SU-DHL-6 (cell line): ENCODE results near the gene ACKR3.

Experiments used
- H2AFZ ChIP-seq: fragments of 200-600 bp; sonication (generic); 2 replicates; pipeline ENCODE4 v1.6.1; 2014; ENCODE audit warnings: low read depth, mild to moderate bottlenecking, moderate library complexity, mixed read lengths, antibody characterized with exemption, low read length; ENCODE audit not compliant: severe bottlenecking
- H3F3A ChIP-seq: fragments of 200-600 bp; shearing (Covaris generic); 2 replicates; pipeline ENCODE4 v1.6.0; 2016; ENCODE audit warnings: antibody characterized with exemption, mild to moderate bottlenecking; ENCODE audit not compliant: insufficient read depth
- H3K27ac ChIP-seq: fragments of 200-600 bp; sonication (generic); 2 replicates; pipeline ENCODE4 v1.5.1; 2016; ENCODE audit warnings: low read depth, mild to moderate bottlenecking, low read length, moderate library complexity, mixed read lengths
- H3K27me3 ChIP-seq: fragments of 200-600 bp; sonication (generic), shearing (Covaris generic); 2 replicates; pipeline ENCODE4 v1.6.0; 2014; ENCODE audit warnings: mild to moderate bottlenecking, low read length
- H3K36me3 ChIP-seq: fragments of 200-600 bp; sonication (generic); 2 replicates; pipeline ENCODE4 v1.6.1; 2014; ENCODE audit warnings: mild to moderate bottlenecking, low read length, mixed read lengths
- H3K4me2 ChIP-seq: fragments of 300-600, 200-600 bp; shearing (Covaris generic), sonication (generic); 2 replicates; pipeline ENCODE4 v1.6.0; 2014; ENCODE audit warnings: low read length, low read depth, mild to moderate bottlenecking; ENCODE audit not compliant: poor library complexity, severe bottlenecking
- H3K4me3 ChIP-seq: fragments of 200-600 bp; sonication (generic); 2 replicates; pipeline ENCODE4 v1.5.1; 2014; ENCODE audit warnings: antibody characterized with exemption, low read length, mild to moderate bottlenecking, mixed read lengths; ENCODE audit not compliant: insufficient read depth, poor library complexity, severe bottlenecking
- H3K79me2 ChIP-seq: fragments of 200-600 bp; sonication (generic); 2 replicates; pipeline ENCODE4 v1.6.1; 2014; ENCODE audit warnings: mild to moderate bottlenecking, low read length, moderate library complexity; ENCODE audit not compliant: insufficient read depth
- H3K9ac ChIP-seq: fragments of 200-600 bp; sonication (generic); 2 replicates; pipeline ENCODE4 v1.7.0; 2014; ENCODE audit warnings: mild to moderate bottlenecking, low read length
- H3K9me2 ChIP-seq: fragments of 200-600 bp; sonication (generic); replicated peaks from 2 replicates; pipeline ENCODE4 v1.6.1; 2014; ENCODE audit warnings: low read length; ENCODE audit not compliant: insufficient read depth
- H3K9me3 ChIP-seq: fragments of 200-600 bp; sonication (generic); 2 replicates; pipeline ENCODE4 v1.6.1; 2014; ENCODE audit warnings: low read length, mixed read lengths; ENCODE audit not compliant: insufficient read depth
- H4K20me1 ChIP-seq: fragments of 200-600 bp; sonication (generic); 2 replicates; pipeline ENCODE4 v1.6.1; 2014; ENCODE audit warnings: low read depth, mild to moderate bottlenecking, antibody characterized with exemption, low read length, moderate library complexity, mixed read lengths
- CTCF ChIP-seq: fragments of 200-600 bp; sonication (generic); IDR thresholded peaks from one replicate; pipeline ENCODE4 v1.5.1; 2017; ENCODE audit warnings: antibody characterized with exemption, mild to moderate bottlenecking, low read length, moderate library complexity; ENCODE audit not compliant: insufficient read depth, poor library complexity, severe bottlenecking
- EZH2phosphoT487 ChIP-seq: fragments of 200-600 bp; sonication (generic), shearing (Covaris generic); conservative IDR thresholded peaks from 2 replicates; pipeline ENCODE4 v1.6.1; 2018; ENCODE audit warnings: mild to moderate bottlenecking, antibody characterized with exemption, low read length, moderate library complexity, mixed read lengths

The ACKR3 gene

DNA sequence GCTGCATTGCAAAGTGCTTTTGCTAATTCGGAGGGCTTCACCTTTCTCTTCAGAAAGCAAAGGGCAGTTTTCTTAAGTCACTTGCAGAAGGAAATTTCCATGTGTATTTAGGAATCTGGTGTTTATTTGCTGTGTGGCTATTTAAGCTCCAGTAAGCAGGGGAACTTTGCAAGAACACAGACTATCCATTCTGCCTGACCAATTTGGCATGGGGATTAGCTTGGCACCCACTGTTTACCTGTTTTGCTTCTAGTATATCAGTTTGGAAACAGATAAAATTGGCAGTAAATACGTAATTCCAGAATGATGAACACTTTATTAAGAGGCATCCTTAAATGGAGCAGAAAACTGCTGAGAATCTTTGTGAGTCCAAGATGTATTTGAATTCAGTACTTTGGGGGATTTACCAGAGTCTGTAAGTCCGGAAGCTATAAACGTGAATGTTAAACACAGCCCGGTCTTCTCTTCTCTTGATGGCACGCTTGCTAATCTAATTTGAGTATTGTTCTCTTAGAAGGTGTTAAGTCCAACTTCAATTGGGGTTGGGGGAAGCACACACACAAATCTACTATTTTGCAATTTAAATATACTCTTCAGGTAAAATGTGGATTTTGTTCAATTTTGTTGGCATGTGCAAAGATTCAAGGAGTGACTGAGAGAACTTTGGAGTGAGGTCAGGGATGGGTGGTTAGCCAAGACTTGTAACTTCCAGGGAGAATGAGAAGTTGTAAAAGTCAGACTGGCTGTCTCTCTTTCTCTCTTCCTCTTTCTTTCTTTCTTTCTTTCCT lies 650 bp downstream of the ACKR3 start:
- no peaks in the 10 kb centered on the region for H3K9me3 ChIP-seq
- H3K79me2 ChIP-seq = no peaks in the 10 kb centered on the region
- no peaks in the 10 kb centered on the region for H3K36me3 ChIP-seq
- no peaks in the 10 kb centered on the region for H4K20me1 ChIP-seq
- H2AFZ ChIP-seq = no peak overlapping the region
- H3K4me2 ChIP-seq = no peak overlapping the region
- H3K27ac ChIP-seq = no peak overlapping the region
- H3K9ac ChIP-seq = no peak overlapping the region
- H3K9me2 ChIP-seq = no peaks in the 10 kb centered on the region
- H3K4me3 ChIP-seq = no peak overlapping the region
- no peaks in the 10 kb centered on the region for H3F3A ChIP-seq
- TF ChIP-seq CTCF (no peak), EZH2phosphoT487 (no peak)
- H3K27me3 ChIP-seq = no peaks in the 10 kb centered on the region

DNA sequence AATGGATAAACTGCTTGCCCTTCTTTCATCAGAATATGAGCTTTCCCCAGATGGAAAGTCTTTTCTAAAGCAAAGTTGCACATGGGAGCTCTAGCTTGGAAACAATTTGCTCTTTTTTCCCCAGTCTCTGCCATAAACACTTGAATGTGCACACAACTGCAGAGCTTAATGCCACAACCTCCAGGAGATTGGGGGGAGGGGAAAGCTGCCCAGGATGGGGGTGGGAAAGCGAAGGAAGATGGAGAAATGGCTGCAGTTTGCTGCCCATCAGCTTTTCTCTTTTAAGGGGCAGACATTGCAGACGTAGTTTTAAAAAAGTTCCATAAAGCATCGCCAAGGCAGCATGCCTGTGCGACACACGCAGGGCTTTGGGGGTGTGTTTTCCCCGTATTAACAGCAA lies 1.5 kb downstream of the ACKR3 start:
- H4K20me1 ChIP-seq = no peaks in the 10 kb centered on the region
- H3K9me2 ChIP-seq = no peaks in the 10 kb centered on the region
- no peaks in the 10 kb centered on the region for H3K27me3 ChIP-seq
- no peak overlapping the region for H3K4me2 ChIP-seq
- H2AFZ ChIP-seq = no peak overlapping the region
- H3F3A ChIP-seq = no peaks in the 10 kb centered on the region
- H3K9me3 ChIP-seq = no peaks in the 10 kb centered on the region
- no peak overlapping the region for H3K4me3 ChIP-seq
- no peak overlapping the region for H3K9ac ChIP-seq
- H3K79me2 ChIP-seq = no peaks in the 10 kb centered on the region
- no peak overlapping the region for H3K27ac ChIP-seq
- no peaks in the 10 kb centered on the region for H3K36me3 ChIP-seq
- TF ChIP-seq CTCF = no peak
- TF ChIP-seq EZH2phosphoT487 = no peak

DNA sequence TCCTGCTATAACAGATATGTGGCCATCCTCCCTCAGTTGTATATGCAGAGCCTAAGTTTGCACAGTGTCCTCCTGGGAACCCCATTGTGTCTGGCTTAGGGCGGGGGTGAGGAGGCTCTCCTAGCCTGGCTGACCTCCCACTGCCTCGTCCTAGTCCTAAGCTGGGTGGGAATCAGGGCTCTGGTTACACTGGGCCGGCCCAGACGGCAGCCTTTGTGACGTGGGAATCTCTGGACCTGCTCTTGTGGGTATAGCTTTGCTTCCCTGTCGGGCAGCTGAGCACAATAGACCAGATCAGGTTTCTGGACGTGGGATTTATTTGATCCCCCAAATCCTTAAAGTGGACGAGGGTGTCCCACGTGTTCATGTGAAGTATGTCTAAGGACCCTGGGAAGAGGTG lies 2.9 kb downstream of the ACKR3 start:
- no peak for TF ChIP-seq EZH2phosphoT487
- no peak for TF ChIP-seq CTCF
- Histone ChIP-seq H3K4me2 (no peak overlapping the region), H3K4me3 (no peak overlapping the region), H3K9me3 (no peaks in the 10 kb centered on the region), H4K20me1 (no peaks in the 10 kb centered on the region), H3K36me3 (no peaks in the 10 kb centered on the region), H3K79me2 (no peaks in the 10 kb centered on the region), H3K9ac (no peak overlapping the region), H3F3A (no peaks in the 10 kb centered on the region), H3K9me2 (no peaks in the 10 kb centered on the region), H3K27me3 (no peaks in the 10 kb centered on the region), H2AFZ (no peak overlapping the region), H3K27ac (no peak overlapping the region)
